Activated T-helper 17 cell treated with anti-CD3 and anti-CD28 coated beads, Interleukin-2, amount 50 U/mL, for 72 hours (primary cell): ENCODE results near the gene VASH2. TPM values are rescaled to one million over a fixed set of nuclear protein-coding genes. Genes with fewer than 3 reads are reported as not detected.

Experiments used
- ATAC-seq: fragments of 150-1000 bp; cut with Tn5 transposase; replicated peaks from 2 replicates; pipeline ENCODE4 v1.10.0; 2021; ENCODE audit warnings: mild to moderate bottlenecking, moderate library complexity
- H3K27ac Mint-ChIP-seq: one replicate; pipeline ENCODE4 v1.8.0; 2022; ENCODE audit warnings: mixed read lengths
- H3K27me3 Mint-ChIP-seq: one replicate; pipeline ENCODE4 v1.8.0; 2022; ENCODE audit warnings: mixed read lengths
- H3K36me3 Mint-ChIP-seq: one replicate; pipeline ENCODE4 v1.8.0; 2022; ENCODE audit warnings: low read depth, mild to moderate bottlenecking, mixed read lengths
- H3K4me1 Mint-ChIP-seq: one replicate; pipeline ENCODE4 v1.8.0; 2022; ENCODE audit warnings: mixed read lengths
- H3K4me3 Mint-ChIP-seq: one replicate; pipeline ENCODE4 v1.8.0; 2022; ENCODE audit warnings: mild to moderate bottlenecking, mixed read lengths
- H3K9me3 Mint-ChIP-seq: one replicate; pipeline ENCODE4 v1.8.0; 2022; ENCODE audit warnings: mixed read lengths
- total RNA-seq, 2 donors: library from RNA; stranded (reverse); gene quantifications; one replicate each; pipeline ENCODE4 v1.2.3, GENCODE V29; 2022

The VASH2 gene
- total RNA-seq, 2 donors from 2014 or later: 0.52 TPM; not detected in 1

- H3K4me1 Mint-ChIP-seq: no peaks in the 10 kb centered on the region
- H3K27me3 Mint-ChIP-seq: peaks cover 24% of the 10 kb centered on the region
- H3K9me3 Mint-ChIP-seq: no peaks in the 10 kb centered on the region
- H3K27ac Mint-ChIP-seq: no peak overlapping the region
- H3K36me3 Mint-ChIP-seq: no peaks in the 10 kb centered on the region
- no peak for ATAC-seq
- H3K4me3 Mint-ChIP-seq: no peak overlapping the region
These were observed 32.5 kb upstream of the VASH2 start for GRCh38 chr1:212917858-212918257.

- no peaks in the 10 kb centered on the region for H3K36me3 Mint-ChIP-seq
- ATAC-seq: no peak
- no peak overlapping the region for H3K27ac Mint-ChIP-seq
These were observed 31.5 kb upstream of the VASH2 start for GRCh38 chr1:212918824-212919223.

GRCh38 chr1:212920246-212920645, 30.1 kb upstream of the VASH2 start:
- peaks cover 27% of the 10 kb centered on the region for H3K27me3 Mint-ChIP-seq
- no peak overlapping the region for H3K4me3 Mint-ChIP-seq
- peak; percentile 23 for ATAC-seq
- H3K4me1 Mint-ChIP-seq: no peaks in the 10 kb centered on the region
- no peaks in the 10 kb centered on the region for H3K36me3 Mint-ChIP-seq
- H3K27ac Mint-ChIP-seq: no peak overlapping the region
- H3K9me3 Mint-ChIP-seq: no peaks in the 10 kb centered on the region

More at GRCh38 chr1:212918824-212919223, 31.5 kb upstream of the VASH2 start:
- no peaks in the 10 kb centered on the region for H3K9me3 Mint-ChIP-seq
- H3K27me3 Mint-ChIP-seq: peaks cover 24% of the 10 kb centered on the region
- H3K4me3 Mint-ChIP-seq: no peak overlapping the region
- no peaks in the 10 kb centered on the region for H3K4me1 Mint-ChIP-seq

- H3K4me3 Mint-ChIP-seq: no peak overlapping the region
- H3K4me1 Mint-ChIP-seq: no peaks in the 10 kb centered on the region
- no peak overlapping the region for H3K27ac Mint-ChIP-seq
- no peak for ATAC-seq
- H3K36me3 Mint-ChIP-seq: no peaks in the 10 kb centered on the region
- H3K9me3 Mint-ChIP-seq: no peaks in the 10 kb centered on the region
- peaks cover 27% of the 10 kb centered on the region for H3K27me3 Mint-ChIP-seq
These were observed 29.4 kb upstream of the VASH2 start for GRCh38 chr1:212920896-212921295.

GRCh38 chr1:212922016-212922415, 28.3 kb upstream of the VASH2 start:
- Mint-ChIP-seq H3K4me3 (no peak overlapping the region), H3K27me3 (peaks cover 20% of the 10 kb centered on the region), H3K4me1 (no peaks in the 10 kb centered on the region), H3K9me3 (no peaks in the 10 kb centered on the region), H3K36me3 (no peaks in the 10 kb centered on the region), H3K27ac (no peak overlapping the region)
- no peak for ATAC-seq

GRCh38 chr1:212926372-212926771, 24.0 kb upstream of the VASH2 start:
- H3K4me3 Mint-ChIP-seq: no peak overlapping the region
- H3K36me3 Mint-ChIP-seq: no peaks in the 10 kb centered on the region
- no peak overlapping the region for H3K27ac Mint-ChIP-seq
- no peaks in the 10 kb centered on the region for H3K9me3 Mint-ChIP-seq
- ATAC-seq: no peak
- no peaks in the 10 kb centered on the region for H3K4me1 Mint-ChIP-seq
- peaks cover 6% of the 10 kb centered on the region for H3K27me3 Mint-ChIP-seq

- H3K4me1 Mint-ChIP-seq: no peaks in the 10 kb centered on the region
- no peak for ATAC-seq
- H3K4me3 Mint-ChIP-seq: no peak overlapping the region
- no peaks in the 10 kb centered on the region for H3K9me3 Mint-ChIP-seq
- peaks cover 3% of the 10 kb centered on the region for H3K27me3 Mint-ChIP-seq
- no peaks in the 10 kb centered on the region for H3K36me3 Mint-ChIP-seq
- no peak overlapping the region for H3K27ac Mint-ChIP-seq
These were observed 21.7 kb upstream of the VASH2 start for GRCh38 chr1:212928323-212929291.

GRCh38 chr1:212930986-212931678, 19.2 kb upstream of the VASH2 start:
- H3K4me3 Mint-ChIP-seq: no peak overlapping the region
- no peak for ATAC-seq
- H3K9me3 Mint-ChIP-seq: no peaks in the 10 kb centered on the region
- no peaks in the 10 kb centered on the region for H3K36me3 Mint-ChIP-seq
- H3K27ac Mint-ChIP-seq: no peak overlapping the region
- no peaks in the 10 kb centered on the region for H3K4me1 Mint-ChIP-seq
- peaks cover 2% of the 10 kb centered on the region for H3K27me3 Mint-ChIP-seq

GRCh38 chr1:212933815-212934471, 16.4 kb upstream of the VASH2 start:
- Mint-ChIP-seq H3K4me3 (no peak overlapping the region), H3K4me1 (no peaks in the 10 kb centered on the region), H3K27ac (no peak overlapping the region), H3K36me3 (no peaks in the 10 kb centered on the region), H3K27me3 (peaks cover 4% of the 10 kb centered on the region), H3K9me3 (no peaks in the 10 kb centered on the region)
- ATAC-seq: no peak

GRCh38 chr1:212935387-212935981, 14.9 kb upstream of the VASH2 start:
- Mint-ChIP-seq H3K4me3 (no peak overlapping the region), H3K4me1 (no peaks in the 10 kb centered on the region), H3K27me3 (peaks cover 10% of the 10 kb centered on the region), H3K27ac (no peak overlapping the region), H3K9me3 (no peaks in the 10 kb centered on the region), H3K36me3 (no peaks in the 10 kb centered on the region)
- no peak for ATAC-seq

- Mint-ChIP-seq H3K4me3 (no peak overlapping the region), H3K27ac (no peak overlapping the region), H3K36me3 (no peaks in the 10 kb centered on the region), H3K27me3 (peaks cover 10% of the 10 kb centered on the region), H3K9me3 (no peaks in the 10 kb centered on the region), H3K4me1 (no peaks in the 10 kb centered on the region)
- ATAC-seq: no peak
These were observed 13.3 kb upstream of the VASH2 start for GRCh38 chr1:212937034-212937433.

- Mint-ChIP-seq H3K9me3 (no peaks in the 10 kb centered on the region), H3K27ac (no peak overlapping the region)
These were observed 11.5 kb upstream of the VASH2 start for GRCh38 chr1:212938846-212939245.

GRCh38 chr1:212941452-212941851, 8.9 kb upstream of the VASH2 start:
- H3K9me3 Mint-ChIP-seq: no peaks in the 10 kb centered on the region
- H3K4me1 Mint-ChIP-seq: no peaks in the 10 kb centered on the region
- ATAC-seq: no peak
- no peaks in the 10 kb centered on the region for H3K36me3 Mint-ChIP-seq
- peaks cover 6% of the 10 kb centered on the region for H3K27me3 Mint-ChIP-seq
- H3K27ac Mint-ChIP-seq: no peak overlapping the region
- H3K4me3 Mint-ChIP-seq: no peak overlapping the region

More at GRCh38 chr1:212938846-212939245, 11.5 kb upstream of the VASH2 start:
- H3K4me1 Mint-ChIP-seq: no peaks in the 10 kb centered on the region
- ATAC-seq: no peak
- H3K36me3 Mint-ChIP-seq: no peaks in the 10 kb centered on the region
- H3K27me3 Mint-ChIP-seq: peaks cover 10% of the 10 kb centered on the region
- H3K4me3 Mint-ChIP-seq: no peak overlapping the region

- H3K36me3 Mint-ChIP-seq: no peaks in the 10 kb centered on the region
- H3K4me1 Mint-ChIP-seq: no peaks in the 10 kb centered on the region
- peaks cover 6% of the 10 kb centered on the region for H3K27me3 Mint-ChIP-seq
These were observed 7.5 kb upstream of the VASH2 start for GRCh38 chr1:212942679-212943392.

More at GRCh38 chr1:212942679-212943392, 7.5 kb upstream of the VASH2 start:
- H3K9me3 Mint-ChIP-seq: no peaks in the 10 kb centered on the region
- no peak for ATAC-seq
- no peak overlapping the region for H3K27ac Mint-ChIP-seq
- H3K4me3 Mint-ChIP-seq: no peak overlapping the region
